Measurements from ENCODE around the gene BMERB1.
"Not testable (repeated sequence)": the region's sequence is repeated elsewhere in the genome, so short reads cannot be mapped to it uniquely, and the experiment has no call there.

The BMERB1 gene

DNA sequence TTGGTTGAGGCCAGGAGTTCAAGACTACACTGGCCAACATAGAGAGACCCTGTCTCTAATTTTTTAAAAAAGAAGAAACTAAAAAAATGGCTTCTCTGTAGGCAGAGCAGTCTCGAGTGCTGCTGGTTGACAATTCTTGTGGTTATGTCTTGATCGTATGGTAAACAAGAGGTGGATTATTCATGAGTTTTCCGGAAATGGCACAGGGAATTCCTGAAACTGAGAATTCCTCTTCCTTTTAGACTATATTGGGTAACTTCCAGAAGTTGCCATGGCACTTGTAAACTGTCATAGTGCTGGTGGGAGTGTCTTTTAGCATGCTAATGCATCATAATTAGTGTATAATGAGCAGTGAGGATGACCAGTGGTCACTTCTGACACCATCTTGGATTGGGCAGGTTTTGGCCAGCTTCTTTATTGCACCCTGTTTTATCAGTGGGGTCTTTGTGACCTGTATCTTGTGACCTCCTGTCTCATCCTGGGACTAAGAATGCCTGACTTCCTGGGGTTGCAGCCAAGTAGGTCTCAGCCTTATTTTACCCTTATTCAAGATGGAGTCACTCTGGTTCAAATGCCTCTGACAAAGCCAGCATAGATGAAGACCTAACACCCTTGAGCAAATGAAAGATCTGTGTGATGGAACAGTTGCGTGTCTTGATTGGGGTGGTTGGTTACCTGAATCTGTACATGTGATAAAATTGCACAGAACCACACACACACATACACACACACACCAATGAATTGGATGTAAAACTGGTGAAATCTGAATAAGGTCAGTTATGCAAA lies 30.2 kb downstream of the BMERB1 start:
- DNase-seq = no peak

DNA sequence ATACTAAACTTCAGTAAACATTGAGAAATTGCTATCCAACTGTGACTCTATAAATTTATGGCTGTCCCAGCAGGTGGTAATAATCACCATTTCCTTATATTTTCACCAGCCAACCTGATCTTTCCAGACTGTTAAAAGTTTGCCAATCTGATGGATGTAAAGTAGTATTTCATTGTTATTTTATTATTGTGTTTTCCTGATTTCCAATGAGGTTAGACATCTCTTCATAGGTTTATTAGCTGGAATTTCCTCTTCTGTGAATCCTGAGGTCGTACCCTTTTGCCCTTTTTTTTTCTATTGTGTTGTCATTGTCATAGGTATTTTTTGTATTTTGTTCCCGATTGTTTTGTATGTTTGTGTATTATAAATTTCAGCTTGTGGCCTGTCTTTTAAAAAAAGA lies 31.7 kb downstream of the BMERB1 start:
- no peak for DNase-seq

DNA sequence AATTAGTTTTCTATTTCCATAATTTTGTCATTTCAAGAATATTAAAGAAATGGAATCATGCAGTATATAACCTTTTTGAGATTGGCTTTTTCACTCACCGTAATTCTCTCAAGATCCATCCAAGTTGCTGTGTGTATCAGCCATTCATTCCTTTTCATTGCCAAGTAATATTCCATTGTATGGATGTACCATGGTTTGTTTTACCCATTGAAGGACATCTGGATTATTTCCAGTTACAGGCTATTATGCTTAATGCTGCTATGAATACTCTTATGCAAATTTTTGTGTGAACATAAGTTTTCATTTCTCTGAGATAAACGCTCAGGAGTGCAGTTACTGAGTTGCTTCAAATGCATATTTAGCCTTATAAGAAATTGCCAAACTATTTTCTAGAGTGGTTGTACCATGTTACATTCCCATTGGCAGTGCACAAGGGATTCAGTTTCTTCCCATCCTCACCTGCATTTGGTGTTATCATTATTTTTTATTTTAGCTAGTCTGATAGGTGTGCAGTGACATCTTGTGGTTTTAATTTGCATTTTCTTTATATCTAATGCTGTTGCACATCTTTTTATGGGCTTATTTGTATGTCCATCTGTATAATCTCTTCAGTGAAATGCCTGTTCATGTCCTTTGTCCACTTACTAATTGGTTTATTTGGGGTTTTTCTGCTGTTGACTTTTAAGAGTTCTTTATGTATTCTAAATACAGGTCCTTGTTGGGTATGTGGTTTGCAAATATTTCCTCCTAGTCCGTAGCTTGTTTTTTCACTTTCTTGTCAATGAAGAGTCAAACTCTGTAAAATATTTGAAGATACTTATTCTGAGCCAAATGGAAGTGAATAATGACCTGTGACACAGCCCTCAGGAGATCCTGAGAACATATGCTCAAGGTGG lies 32.7 kb downstream of the BMERB1 start:
- DNase-seq = no peak

DNA sequence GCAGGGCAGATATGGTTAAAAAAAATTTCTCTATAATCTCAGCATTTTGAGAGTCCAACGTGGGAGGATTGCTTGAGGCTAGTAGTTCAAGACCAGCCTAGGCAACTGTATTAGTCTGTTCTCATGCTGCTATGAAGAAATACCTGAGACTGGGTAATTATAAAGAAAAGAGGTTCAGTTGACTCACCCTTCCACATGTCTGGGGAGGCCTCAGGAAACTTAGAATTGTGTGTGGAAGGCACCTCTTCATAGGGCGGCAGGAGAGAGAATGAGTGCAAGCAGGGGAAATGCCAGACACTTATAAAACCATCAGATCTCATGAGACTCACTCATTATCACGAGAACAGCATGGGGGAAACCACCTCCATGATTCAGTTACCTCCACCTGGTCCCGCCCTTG lies 42.6 kb downstream of the BMERB1 start:
- not testable (repeated sequence) for DNase-seq

DNA sequence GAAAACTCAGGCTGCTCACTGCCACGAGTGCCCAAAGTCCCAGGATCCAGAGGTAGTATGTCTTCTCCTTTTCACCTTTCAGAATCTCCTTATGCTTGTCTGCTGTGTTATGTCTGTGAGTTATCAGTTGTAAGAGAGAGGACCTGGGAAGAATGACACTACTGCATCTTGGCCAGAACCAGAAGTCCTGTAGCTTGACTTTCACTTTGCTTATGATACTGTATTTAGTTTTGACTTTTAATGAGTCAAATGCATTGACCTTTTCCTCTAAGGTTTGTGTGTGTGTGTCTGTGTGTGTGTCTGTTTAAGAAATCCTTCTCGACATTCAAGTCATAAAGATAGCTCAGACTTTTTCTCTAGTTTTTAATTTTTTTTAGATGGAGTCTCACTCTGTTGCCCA lies 43.4 kb downstream of the BMERB1 start:
- DNase-seq = no peak

- peak; percentile 41 for DNase-seq
Observed at GRCh38 chr16:15482068-15482747, 47.8 kb downstream of the BMERB1 start.

GRCh38 chr16:15482748-15483298 lies 48.4 kb downstream of the BMERB1 start:
- no peak for DNase-seq

- DNase-seq = no peak
Observed at GRCh38 chr16:15483857-15484256, 49.5 kb downstream of the BMERB1 start.

- DNase-seq = no peak
Observed at GRCh38 chr16:15484662-15485061, 50.3 kb downstream of the BMERB1 start.

GRCh38 chr16:15485175-15485574 lies 50.8 kb downstream of the BMERB1 start:
- DNase-seq = no peak

GRCh38 chr16:15486661-15487060 lies 52.3 kb downstream of the BMERB1 start:
- DNase-seq = no peak

DNA sequence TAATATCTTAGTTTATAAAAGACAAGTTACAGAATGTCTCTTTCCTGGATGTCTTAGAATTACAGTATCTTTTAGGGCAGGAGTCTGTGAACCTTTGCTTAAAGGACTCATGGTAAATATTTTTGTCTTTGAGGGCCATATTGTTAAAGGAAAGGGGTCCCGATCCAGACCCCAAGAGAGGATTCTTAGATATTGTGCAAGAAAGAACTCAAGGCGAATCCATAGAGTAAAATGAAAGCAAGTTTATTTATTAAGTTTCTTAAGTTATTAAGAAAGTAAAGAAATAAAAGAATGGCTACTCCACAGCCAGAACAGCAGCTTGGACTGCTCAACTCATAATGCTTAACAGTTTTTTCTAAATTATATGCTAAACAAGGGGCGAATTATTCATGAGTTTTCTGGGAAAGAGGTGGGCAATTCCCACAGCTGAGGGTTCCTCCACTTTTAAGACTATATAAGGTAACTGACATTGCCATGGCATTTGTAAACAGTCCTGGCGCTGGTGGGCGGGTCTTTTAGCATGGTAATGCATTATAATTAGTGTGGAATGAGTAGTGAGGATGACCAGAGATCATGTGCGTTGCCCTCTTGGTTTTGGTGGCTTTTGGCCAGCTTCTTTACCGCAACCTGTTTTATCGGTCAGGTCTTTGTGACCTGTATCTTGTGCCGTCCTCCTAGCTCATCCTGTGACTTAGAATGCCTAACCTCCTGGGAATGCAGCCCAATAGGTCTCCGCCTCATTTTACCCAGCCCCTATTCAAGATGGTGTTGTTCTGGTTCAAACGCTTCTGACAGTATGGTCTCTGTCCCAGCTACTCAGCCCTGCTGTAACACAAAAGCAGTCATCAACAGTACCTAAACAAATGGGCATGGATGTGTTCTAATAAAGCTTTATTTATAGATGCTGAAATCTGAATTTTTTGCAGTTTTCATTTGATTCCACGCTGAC lies 53.2 kb downstream of the BMERB1 start:
- DNase-seq = no peak

DNA sequence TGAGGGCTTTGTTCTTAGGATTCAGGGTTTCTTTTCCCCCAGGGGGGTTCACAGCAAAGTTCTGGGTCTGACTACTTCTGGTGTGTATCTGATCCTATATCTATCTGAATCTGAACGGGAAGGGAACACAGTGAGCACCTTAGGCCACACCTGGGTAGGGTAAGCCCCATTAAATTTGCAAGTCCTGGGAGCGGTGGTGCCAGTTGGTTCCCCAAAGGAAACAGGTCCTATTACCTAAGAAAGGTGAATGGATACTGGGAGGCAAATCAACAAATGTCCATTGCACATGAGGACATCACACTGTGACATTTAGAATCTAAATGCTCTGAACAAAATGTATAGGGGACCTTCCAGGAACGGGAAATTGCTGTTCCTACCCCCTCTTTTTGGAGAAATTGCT lies 54.6 kb downstream of the BMERB1 start:
- no peak for DNase-seq

DNA sequence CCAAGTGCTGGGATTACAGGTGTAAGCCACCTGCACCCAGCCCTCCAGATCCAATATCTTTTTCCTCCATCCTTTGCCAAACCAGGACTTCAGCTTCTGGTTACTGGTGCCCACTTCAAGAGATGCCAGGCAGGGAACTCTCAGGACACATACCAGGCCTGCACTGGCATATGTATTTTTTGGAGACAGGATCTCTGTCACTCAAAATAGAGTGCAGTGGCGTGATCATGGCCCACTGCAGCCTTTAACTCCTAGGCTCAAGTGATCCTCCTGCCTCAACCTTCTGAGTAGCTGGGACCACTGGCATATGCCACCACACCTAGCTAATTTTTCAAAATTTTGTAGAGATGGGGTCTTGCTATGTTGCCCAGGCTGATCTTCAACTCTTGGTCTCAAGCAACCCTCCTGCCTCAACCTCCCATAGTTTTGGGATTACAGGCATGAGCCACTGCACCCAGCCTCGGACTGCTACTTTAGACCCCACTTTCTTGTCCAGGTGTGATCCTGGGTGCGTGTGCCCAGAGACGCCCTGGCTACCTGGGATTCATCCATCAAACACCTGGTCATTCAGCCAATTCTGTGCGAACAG lies 55.8 kb downstream of the BMERB1 start:
- no peak for DNase-seq

DNA sequence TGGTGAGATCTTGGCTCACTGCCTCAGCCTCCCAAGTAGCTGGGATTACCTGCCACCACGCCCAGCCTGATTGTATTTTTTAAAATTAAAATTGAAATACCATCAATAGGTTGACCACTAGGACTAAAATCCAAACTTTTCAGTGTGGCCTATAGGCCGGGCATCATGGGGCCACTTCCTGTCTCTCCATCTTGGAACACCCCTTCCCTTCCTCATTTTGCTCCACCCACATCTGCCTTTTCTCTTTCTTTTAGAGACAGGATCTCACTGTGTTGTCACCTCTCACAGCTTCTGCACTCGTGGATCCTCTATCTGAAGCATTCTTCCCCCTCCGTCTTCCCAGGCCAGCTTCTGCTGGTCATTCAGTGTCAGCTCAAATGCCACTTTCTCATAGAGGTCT lies 57.0 kb downstream of the BMERB1 start:
- DNase-seq = no peak

DNA sequence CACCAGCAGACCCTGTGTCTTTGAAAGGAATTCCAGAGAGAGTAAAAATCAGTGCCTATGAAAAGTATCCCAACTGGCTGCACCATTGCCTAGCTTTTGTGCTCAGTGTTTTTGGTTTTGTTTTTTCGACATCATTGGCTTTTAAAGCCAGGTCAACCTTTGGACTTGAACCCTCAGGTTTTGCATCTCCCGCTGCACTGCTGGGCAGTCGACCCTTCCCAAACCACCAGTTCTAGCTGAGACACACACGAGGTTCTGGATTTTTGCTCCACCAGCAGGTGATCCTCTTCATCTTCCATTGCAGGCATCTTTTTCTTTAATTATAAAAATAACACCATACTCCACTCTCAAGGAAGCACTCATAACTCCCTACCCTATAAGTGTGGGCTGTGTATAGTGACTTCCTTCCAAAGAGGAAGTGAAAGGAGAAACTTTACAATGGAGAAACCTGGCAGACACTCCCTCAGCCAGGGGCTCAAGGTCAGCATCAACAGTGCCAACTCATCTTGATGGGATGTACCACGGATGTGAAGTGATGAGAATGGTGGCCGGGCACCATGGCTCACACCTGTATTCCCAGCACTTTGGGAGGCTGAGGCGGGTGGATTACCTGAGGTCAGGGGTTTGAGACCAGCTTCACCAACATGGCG lies 57.8 kb downstream of the BMERB1 start:
- no peak for DNase-seq

GRCh38 chr16:15493466-15494180 lies 59.2 kb downstream of the BMERB1 start:
- DNase-seq = no peak

GRCh38 chr16:15494236-15494635 lies 59.8 kb downstream of the BMERB1 start:
- DNase-seq = no peak

DNA sequence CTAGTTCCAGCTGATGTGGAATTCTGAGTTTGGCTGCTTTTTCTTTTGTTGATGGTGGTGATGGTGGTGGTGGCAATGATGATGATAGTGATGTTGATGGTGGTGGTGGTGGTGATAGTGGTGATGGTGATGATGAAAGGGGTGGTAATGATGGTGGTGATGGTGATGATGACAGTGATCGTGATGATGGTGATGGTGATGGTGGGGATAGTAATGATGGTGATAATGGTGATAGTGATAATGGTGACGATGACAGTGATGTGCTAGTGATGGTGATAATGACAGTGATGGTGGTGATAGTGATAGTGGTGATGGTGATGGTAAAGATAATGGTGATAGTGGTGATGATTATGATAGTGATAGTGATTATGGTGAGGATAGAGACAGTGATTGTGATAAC lies 61.5 kb downstream of the BMERB1 start:
- DNase-seq = no peak

- DNase-seq = no peak
Observed at GRCh38 chr16:15498427-15499175, 64.2 kb downstream of the BMERB1 start.
